GM21423 (cell line): Measurements from ENCODE around the gene JMJD6.
"Not testable (repeated sequence)": the region's sequence is repeated elsewhere in the genome, so short reads cannot be mapped to it uniquely, and the experiment has no call there.

Experiments used
- ATAC-seq: cut with Tn5 transposase; IDR thresholded peaks from one replicate; pipeline ENCODE4 v1.9.1; 2021; ENCODE audit warnings: mild to moderate bottlenecking, moderate library complexity; ENCODE audit not compliant: unreplicated experiment

JMJD6 gene

GRCh38 chr17:76718516-76718915 is 7.9 kb downstream of the JMJD6 start:
- no peak for ATAC-seq

DNA sequence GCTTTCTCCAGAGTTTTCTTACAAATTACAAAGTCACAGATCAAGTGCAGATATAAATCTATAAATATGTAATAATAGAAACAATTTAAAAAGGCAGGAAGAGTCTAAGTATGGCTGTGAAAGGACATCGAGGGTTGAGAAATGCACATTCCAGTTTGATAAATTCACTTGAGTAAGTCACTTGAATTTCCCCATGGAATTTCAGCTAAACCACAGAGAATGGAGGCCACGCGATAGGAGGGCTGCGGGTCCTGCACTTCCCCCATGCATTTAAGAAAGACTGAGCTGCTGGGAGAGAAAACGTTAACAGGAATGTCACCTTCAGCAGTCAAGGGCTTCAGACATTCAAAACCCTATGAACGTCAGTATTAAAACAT is 9.6 kb downstream of the JMJD6 start:
- no peak for ATAC-seq

DNA sequence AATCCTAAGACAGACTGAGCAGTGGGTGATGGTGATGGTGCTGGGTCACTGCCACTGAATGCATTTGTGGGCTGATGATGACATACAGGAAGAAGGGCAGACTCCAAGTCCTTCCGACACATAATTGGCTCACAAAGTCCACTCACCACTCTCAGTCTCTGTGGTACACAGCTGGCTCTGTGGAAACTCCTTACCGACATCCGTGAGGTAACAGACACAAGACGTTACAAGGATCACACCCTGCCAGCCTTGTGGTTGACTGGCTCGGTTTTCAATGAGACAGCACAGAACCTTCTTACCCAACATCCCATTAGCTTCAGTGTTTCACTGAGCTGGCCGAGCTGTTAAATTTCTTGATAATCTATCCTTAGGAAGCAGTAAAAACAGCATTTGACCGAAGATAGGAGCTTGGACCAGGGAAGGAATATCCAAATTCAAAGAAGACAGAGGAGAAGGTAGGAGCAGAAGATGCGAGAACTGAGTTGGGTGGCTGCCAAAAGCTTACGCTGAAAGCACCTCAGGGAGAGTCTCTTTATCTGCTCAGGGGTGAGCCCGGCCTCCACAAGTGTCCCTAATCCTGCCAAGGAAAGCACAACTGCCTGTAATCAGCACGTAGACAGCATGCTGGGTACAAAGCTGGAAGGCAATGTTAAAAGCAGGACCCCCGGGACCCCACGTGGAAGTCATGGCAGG is 10.1 kb downstream of the JMJD6 start:
- ATAC-seq = no peak

GRCh38 chr17:76715496-76715830 is 10.9 kb downstream of the JMJD6 start:
- no peak for ATAC-seq

GRCh38 chr17:76714822-76715495 is 11.4 kb downstream of the JMJD6 start:
- no peak for ATAC-seq

- ATAC-seq = no peak
Observed at GRCh38 chr17:76714336-76714735, 12.1 kb downstream of the JMJD6 start.

GRCh38 chr17:76713765-76714164 is 12.6 kb downstream of the JMJD6 start:
- ATAC-seq = no peak

DNA sequence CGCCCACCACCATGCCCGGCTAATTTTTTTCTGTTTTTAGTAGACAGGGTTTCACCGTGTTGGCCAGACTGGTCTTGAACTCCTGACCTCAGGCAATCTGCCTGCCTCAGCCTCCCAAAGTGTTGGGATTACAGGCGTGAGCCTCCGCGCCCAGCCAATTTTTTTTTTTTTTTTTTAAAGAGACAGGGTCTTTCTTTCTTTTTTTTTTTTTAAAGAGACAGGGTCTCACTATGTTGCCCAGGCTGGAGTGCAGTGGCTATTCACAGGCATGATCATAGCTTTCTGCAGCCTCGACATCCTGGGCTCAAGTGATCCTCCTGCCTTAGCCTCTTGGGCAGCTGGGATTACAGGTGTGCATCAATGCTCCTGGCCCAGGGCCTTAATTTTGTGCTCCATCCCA is 14.1 kb downstream of the JMJD6 start:
- ATAC-seq = not testable (repeated sequence)

DNA sequence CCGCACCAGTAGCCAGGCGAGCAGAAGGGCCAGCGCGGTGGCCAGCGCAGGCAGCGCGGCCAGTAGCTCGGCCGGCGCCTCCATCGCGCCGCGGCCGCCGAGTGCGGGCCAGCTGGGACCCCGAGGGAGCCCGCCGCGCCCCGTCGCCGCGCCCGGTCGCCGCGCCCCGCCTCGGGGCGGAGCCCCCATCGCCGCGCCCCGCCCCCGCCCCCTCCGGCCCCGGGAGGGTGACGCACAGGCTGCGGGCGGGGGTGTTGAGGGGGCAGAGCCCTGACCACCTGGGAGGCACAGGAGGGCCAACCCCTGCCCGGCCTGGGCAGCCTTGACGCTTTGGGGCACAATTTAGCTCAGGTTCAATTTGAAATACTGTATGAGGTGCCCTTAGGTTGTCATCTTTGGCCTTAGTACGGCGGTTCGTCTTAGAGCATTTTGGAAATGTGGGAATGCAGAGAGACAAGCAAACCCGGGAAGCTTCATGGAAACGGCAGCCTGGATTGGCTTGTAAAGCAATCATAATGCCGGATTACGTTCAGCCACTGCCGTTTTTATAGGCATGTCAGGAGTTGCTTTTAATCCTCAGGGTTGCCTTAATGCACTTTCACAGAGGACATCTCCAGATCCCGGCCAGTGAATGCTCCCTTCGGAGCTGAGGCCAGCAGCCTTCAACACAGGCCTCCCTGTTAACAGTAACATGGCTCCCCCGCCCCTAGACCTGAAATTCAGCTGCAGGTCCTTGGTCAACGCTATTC is 15.4 kb downstream of the JMJD6 start, which contains the start of gene MXRA7:
MXRA7 (minus strand) TSS at position 103 of the 749 bp plus-strand sequence; CDS start at position 84, 19 bp downstream.
- ATAC-seq = no peak

DNA sequence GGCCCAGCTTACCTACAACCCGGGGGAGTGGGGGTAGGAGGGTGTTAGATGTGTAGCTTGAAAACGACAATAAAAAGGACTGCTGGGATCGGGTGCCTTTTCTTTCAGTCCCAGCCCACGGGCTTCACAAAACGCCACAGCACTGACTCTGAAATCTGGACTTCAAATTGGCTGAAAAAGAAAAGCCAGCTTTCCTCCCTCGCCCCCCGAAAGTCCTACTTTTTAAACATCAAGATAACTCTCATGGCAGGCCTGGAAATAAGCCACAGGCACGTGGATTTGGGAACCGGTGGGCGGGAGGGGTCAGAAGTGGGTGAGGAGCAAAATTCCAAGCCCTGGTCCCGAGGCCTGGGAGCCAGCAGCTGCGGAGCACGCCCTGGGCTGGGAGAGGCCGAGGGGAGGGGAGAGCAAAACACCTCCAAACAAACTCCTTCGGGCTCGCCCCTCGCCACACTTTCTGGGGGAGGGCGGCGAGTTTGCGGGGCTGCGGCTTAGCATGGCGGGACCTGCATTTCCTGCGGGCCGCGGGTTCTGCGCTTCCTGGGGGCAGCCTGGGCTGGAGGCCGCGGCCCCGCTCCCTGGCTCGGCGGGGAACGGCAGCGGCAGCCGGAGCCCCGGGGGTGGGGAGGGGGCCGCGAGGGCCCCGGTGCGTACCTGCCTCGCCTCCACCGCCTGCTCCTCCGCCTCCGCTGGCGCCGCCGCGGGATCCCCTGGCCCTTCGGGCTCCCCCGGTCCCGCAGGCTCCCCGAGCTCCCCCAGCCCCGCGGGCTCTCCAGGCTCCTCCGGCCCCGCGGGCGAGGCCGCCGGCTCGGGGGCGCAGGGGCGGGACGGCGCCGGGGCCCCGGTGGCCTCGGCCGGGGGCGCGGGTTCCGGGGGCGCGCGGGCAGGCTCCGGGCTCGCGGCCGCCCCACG is 16.2 kb downstream of the JMJD6 start:
- not testable (repeated sequence) for ATAC-seq

GRCh38 chr17:76709077-76709950 is 17.1 kb downstream of the JMJD6 start:
- ATAC-seq = no peak

DNA sequence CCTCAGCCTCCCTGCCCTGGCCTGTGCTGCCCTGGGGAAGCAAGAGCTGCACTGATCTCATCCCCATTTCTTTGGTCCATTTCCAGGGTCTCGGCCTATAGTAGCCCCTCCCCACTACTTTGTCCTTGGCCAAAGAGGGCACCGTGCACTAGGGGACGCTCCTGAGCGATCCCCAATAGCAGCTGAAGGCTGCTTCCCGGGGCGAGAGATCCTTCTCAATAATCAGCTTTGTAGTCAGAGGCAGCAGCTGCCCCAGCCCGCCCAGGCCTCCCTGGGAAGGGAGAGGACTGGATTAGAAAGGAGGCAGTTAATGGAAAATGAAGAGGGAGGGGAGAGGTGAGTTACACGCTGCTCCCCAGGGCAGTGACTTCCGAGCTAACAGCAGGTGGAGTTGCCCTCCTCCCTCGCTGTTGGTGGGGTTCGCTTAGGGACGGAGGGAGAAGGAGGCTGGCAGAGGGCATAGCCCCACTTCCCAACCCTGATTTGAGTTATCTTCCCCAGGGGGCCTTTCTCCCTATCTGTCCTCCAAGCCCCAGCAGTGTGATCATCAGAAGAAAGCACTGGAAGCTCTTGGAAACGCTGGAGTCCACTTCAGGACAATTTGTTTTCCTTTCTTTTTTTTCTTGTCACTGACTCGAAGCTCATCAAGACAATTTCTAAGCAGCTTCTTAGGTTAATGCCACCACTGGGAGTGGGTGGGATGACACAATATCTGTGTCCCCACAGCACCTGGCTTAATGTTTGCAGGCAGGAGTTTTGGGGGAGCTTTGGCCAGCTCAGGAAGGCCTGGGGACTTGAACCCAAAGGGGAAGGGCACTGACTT is 18.2 kb downstream of the JMJD6 start:
- no peak for ATAC-seq

DNA sequence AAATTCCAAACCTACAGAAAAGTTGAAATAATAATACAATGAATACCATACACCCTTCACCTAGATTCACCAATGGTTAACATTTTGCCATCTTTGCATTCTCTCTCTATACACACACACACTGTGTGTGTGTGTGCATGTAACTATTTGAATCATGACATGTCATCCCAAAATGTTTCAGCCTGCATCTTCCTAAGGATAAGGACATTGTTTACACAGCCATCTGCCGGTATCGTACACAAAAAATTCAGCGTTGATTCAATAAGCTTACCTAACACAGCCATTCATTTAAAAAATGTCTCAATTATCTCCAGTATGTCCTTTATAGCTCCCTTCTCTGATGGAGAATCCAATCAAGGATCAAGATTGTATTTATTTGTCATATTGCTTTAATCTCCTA is 19.6 kb downstream of the JMJD6 start:
- no peak for ATAC-seq

- no peak for ATAC-seq
Observed at GRCh38 chr17:76704805-76705204, 21.6 kb downstream of the JMJD6 start.

GRCh38 chr17:76702941-76703637 is 23.3 kb downstream of the JMJD6 start:
- no peak for ATAC-seq

DNA sequence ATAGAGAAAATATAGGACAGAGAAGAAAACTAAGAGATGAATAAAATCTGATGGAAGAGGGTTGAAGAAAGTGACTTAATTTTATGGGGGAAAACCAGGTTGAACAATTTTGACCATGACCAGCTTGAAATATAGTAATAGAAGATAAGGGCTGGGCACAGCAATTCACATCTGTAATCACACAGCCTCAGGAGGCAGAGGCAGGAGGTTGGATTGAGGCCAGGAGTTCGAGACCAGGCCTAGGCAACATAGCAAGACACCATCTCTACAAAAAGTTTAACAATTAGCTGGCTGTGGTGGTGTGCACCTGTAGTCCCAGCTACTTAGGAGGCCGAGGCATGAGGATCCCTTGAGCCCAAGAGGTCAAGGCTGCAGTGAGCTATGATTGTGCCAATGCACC is 24.3 kb downstream of the JMJD6 start:
- no peak for ATAC-seq

GRCh38 chr17:76701471-76701967 is 24.9 kb downstream of the JMJD6 start:
- ATAC-seq = no peak
